Omental fat pad (tissue), 4 donors: ENCODE data around the gene SELENOO. TPM values are rescaled to one million over a fixed set of nuclear protein-coding genes. Genes with fewer than 3 reads are reported as not detected.

ENCODE experiments used
- ATAC-seq: fragments of 150-250 bp; one replicate; pipeline ENCODE4 v1.9.1; 2016; ENCODE audit warnings: mild to moderate bottlenecking, moderate library complexity; ENCODE audit not compliant: low FRiP score
- DNase-seq: peaks from one replicate; pipeline ENCODE4 v3.0.0-alpha.2; 2019; ENCODE audit warnings: low spot score
- CTCF ChIP-seq, 3 donors: fragments of 450-650 bp; IDR thresholded peaks; one replicate each; pipeline ENCODE4 v1.5.1; 2016 to 2017; ENCODE audit warnings: antibody characterized with exemption in 3 of 3, mild to moderate bottlenecking in 3 of 3, moderate library complexity in 2 of 3
- total RNA-seq, 4 donors: library from RNA; depleted of rRNA; stranded (reverse); fragments of >200 nt; gene quantifications; one replicate each; pipeline ENCODE4 v1.1.0, GENCODE V29; 2016

SELENOO gene
- total RNA-seq, 4 donors from 2014 or later: 21.2 to 38.3 (median 31.9) TPM

GRCh38 chr22:50173983-50174355, 26.8 kb upstream of the SELENOO start:
- DNase-seq (no peak), ATAC-seq (no peak)
- TF ChIP-seq CTCF (IDR thresholded peaks at IDR 0.05): no peak

GRCh38 chr22:50174382-50175190, 26.2 kb upstream of the SELENOO start:
- no peak for ATAC-seq
- no peak for DNase-seq
- no peak for TF ChIP-seq CTCF (IDR thresholded peaks at IDR 0.05)

GRCh38 chr22:50175191-50175461, 25.7 kb upstream of the SELENOO start:
- no peak for TF ChIP-seq CTCF (IDR thresholded peaks at IDR 0.05)
- DNase-seq: no peak
- ATAC-seq: no peak

GRCh38 chr22:50175921-50176849, 24.6 kb upstream of the SELENOO start:
- no peak for DNase-seq
- no peak for TF ChIP-seq CTCF (IDR thresholded peaks at IDR 0.05)
- ATAC-seq: no peak

- DNase-seq (no peak), ATAC-seq (no peak)
- no peak for TF ChIP-seq CTCF (IDR thresholded peaks at IDR 0.05)
These were observed 23.8 kb upstream of the SELENOO start for GRCh38 chr22:50176850-50177536.

- ATAC-seq (no peak), DNase-seq (no peak)
- TF ChIP-seq CTCF (IDR thresholded peaks at IDR 0.05): no peak
These were observed 23.0 kb upstream of the SELENOO start for GRCh38 chr22:50177537-50178470.
